HepG2 (cell line): Measurements from ENCODE around the gene PSPH. TPM values are rescaled to one million over a fixed set of nuclear protein-coding genes. Genes with fewer than 3 reads are reported as not detected.

Source experiments
- GABPB1 ChIP-seq: IDR thresholded peaks from 2 replicates; pipeline ENCODE4 v1.6.1; 2016; ENCODE audit warnings: mild to moderate bottlenecking, missing genetic modification reagents, moderate library complexity, missing compliant biosample characterization
- ISL2 ChIP-seq: sonication (generic); formaldehyde crosslinking; IDR thresholded peaks from 2 replicates; pipeline ENCODE4 v1.5.0; 2020; ENCODE audit warnings: missing genetic modification reagents
- SPEN ChIP-seq: sonication (generic); formaldehyde crosslinking; IDR thresholded peaks from 2 replicates; pipeline ENCODE4 v1.5.1; 2020; ENCODE audit warnings: low read depth, mild to moderate bottlenecking, missing genetic modification reagents
- TAF1 ChIP-seq: sonication (generic); formaldehyde crosslinking; IDR thresholded peaks from 2 replicates; pipeline ENCODE4 v1.4.0; 2020; ENCODE audit warnings: missing genetic modification reagents
- TOPORS ChIP-seq: sonication (generic); formaldehyde crosslinking; IDR thresholded peaks from 2 replicates; pipeline ENCODE4 v1.8.0; 2023; ENCODE audit warnings: mild to moderate bottlenecking, missing genetic modification reagents
- ZBTB38 ChIP-seq: sonication (generic); formaldehyde crosslinking; IDR thresholded peaks from 2 replicates; pipeline ENCODE4 v1.5.1; 2020; ENCODE audit warnings: mild to moderate bottlenecking, missing genetic modification reagents
- ZNF235 ChIP-seq: sonication (generic); formaldehyde crosslinking; IDR thresholded peaks from 2 replicates; pipeline ENCODE4 v1.8.1; 2023; ENCODE audit warnings: mild to moderate bottlenecking, missing genetic modification reagents, borderline replicate concordance
- ZNF329 ChIP-seq: sonication (generic); formaldehyde crosslinking; IDR thresholded peaks from 2 replicates; pipeline ENCODE4 v1.9.0; 2021; ENCODE audit warnings: low read depth, mild to moderate bottlenecking, missing genetic modification reagents
- ZNF607 ChIP-seq: sonication (generic); formaldehyde crosslinking; IDR thresholded peaks from 2 replicates; pipeline ENCODE4 v1.5.1; 2020; ENCODE audit warnings: missing genetic modification reagents, mild to moderate bottlenecking, borderline replicate concordance
- ZNF614 ChIP-seq: IDR thresholded peaks from 2 replicates; pipeline ENCODE4 v1.6.1; 2018; ENCODE audit warnings: missing biosample characterization, missing genetic modification reagents, inconsistent platforms, borderline replicate concordance
- ZNF713 ChIP-seq: sonication (generic); formaldehyde crosslinking; IDR thresholded peaks from 2 replicates; pipeline ENCODE4 v1.4.0; 2020; ENCODE audit warnings: mild to moderate bottlenecking, missing genetic modification reagents
- ZNF788 ChIP-seq: sonication (generic); formaldehyde crosslinking; IDR thresholded peaks from 2 replicates; pipeline ENCODE4 v1.5.0; 2020; ENCODE audit warnings: mild to moderate bottlenecking, missing genetic modification reagents, borderline replicate concordance
- ZNF879 ChIP-seq: sonication (generic); formaldehyde crosslinking; IDR thresholded peaks from 2 replicates; pipeline ENCODE4 v1.8.1; 2023; ENCODE audit warnings: missing genetic modification reagents
- polyA plus RNA-seq, 8 experiments: library from polyadenylated mRNA; depleted of rRNA in 3 of 8; stranded (reverse) in 7 of 8; unstranded in 1 of 8; fragments of >200 nt; fragmentation: Illumina TruSeq in 4 of 8; extraction: Trizol in 4 of 8; gene quantifications; 2 replicates each; pipeline versions ENCODE4 v1.2.1 to v1.2.3, GENCODE V29; 2011 to 2016; ENCODE audit warnings: low read depth in 4 of 8, missing spikeins in 1 of 8, mixed read lengths in 1 of 8; ENCODE audit not compliant: insufficient read depth in 1 of 8
- total RNA-seq, 5 experiments: library from RNA; depleted of rRNA; stranded (reverse); fragments of >200 nt; fragmentation: Illumina TruSeq; extraction: Trizol; gene quantifications; 2 replicates each; pipeline ENCODE4 v1.2.3, GENCODE V29; 2016; ENCODE audit warnings: low read depth in 1 of 5
- TF ChIP-seq, protein P1 (sequence below): sonication (generic); formaldehyde crosslinking; conservative IDR thresholded peaks from 2 replicates; pipeline ENCODE4 v1.4.0; 2020; ENCODE audit warnings: mild to moderate bottlenecking, missing genetic modification reagents, moderate library complexity
- TF ChIP-seq, protein P2 (sequence below): sonication (generic); formaldehyde crosslinking; IDR thresholded peaks from 2 replicates; pipeline ENCODE4 v1.5.1; 2020; ENCODE audit warnings: mild to moderate bottlenecking, missing genetic modification reagents
- TF ChIP-seq, protein P3 (sequence below): sonication (generic); formaldehyde crosslinking; IDR thresholded peaks from 2 replicates; pipeline ENCODE4 v1.4.0; 2020; ENCODE audit warnings: missing genetic modification reagents

Gene PSPH
- total and polyA plus RNA-seq, 2 of the 13 experiments (the other 11 are each of a cell fraction or from before 2014, with no cell fraction given), result 85.5 to 124 TPM

DNA sequence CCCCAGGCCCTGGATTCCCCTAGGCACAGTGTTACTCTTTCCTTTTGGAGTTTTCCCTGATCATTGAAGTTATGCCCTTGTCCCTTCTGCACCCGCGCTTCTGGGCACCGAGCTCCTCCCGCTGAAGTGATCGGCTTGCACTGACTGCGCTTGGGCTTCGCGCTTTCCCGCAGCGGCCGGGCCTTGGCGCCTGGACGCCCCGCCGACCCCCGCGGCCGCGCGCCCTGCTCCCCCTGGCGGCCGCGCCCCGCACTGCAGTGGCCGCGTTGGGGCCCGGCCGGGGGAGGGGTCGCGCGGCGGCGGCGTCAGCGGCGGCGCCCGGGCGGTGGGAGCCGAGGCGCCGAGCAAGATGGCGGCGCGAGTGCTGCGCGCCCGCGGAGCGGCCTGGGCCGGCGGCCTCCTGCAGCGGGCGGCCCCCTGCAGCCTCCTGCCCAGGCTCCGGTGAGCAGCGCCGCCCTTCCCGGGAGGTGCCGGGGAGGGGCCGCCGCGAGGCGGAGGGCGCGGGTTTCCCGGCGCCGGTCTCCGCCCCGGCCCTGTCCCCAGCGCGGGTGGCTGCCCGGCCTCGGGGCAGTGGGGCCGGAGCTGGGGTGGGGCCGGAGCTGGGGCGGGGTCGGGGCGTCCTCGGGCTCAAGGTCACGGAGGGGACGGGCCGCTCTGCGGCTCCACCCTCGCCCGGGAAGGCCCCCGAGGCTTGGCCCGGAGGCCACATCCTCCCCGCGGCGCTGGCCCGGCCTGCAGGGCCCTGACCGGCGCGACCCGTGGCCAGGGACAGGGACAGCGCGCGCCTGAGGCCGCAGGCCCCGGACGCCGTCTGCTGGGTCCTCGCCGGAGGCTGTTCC, 86.8 kb downstream of the PSPH start, which contains the start of gene NIPSNAP2 (continued):
- TF ChIP-seq, protein P1, sequence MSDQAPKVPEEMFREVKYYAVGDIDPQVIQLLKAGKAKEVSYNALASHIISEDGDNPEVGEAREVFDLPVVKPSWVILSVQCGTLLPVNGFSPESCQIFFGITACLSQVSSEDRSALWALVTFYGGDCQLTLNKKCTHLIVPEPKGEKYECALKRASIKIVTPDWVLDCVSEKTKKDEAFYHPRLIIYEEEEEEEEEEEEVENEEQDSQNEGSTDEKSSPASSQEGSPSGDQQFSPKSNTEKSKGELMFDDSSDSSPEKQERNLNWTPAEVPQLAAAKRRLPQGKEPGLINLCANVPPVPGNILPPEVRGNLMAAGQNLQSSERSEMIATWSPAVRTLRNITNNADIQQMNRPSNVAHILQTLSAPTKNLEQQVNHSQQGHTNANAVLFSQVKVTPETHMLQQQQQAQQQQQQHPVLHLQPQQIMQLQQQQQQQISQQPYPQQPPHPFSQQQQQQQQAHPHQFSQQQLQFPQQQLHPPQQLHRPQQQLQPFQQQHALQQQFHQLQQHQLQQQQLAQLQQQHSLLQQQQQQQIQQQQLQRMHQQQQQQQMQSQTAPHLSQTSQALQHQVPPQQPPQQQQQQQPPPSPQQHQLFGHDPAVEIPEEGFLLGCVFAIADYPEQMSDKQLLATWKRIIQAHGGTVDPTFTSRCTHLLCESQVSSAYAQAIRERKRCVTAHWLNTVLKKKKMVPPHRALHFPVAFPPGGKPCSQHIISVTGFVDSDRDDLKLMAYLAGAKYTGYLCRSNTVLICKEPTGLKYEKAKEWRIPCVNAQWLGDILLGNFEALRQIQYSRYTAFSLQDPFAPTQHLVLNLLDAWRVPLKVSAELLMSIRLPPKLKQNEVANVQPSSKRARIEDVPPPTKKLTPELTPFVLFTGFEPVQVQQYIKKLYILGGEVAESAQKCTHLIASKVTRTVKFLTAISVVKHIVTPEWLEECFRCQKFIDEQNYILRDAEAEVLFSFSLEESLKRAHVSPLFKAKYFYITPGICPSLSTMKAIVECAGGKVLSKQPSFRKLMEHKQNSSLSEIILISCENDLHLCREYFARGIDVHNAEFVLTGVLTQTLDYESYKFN (CRISPR knock-in tag), result peak; percentile 44
- 0 out of 2 replicates have a peak, but pooled peaks have one; percentile 39 for TF ChIP-seq ZNF788 (CRISPR knock-in tag)
- TF ChIP-seq ZNF329, result 0 out of 2 replicates have a peak, but pooled peaks have one; percentile 62
- TF ChIP-seq SPEN, result peak; percentile 85; the same call in 1 of the 2 replicates
- peak; percentile 88; the same call in 1 of the 2 replicates for TF ChIP-seq ZNF607 (CRISPR knock-in tag)
- peak; percentile 61; the same call in 1 of the 2 replicates for TF ChIP-seq ZBTB38
- TF ChIP-seq ZNF235 (CRISPR knock-in tag), result 0 out of 2 replicates have a peak, but pooled peaks have one; percentile 53
- TF ChIP-seq, protein P2, sequence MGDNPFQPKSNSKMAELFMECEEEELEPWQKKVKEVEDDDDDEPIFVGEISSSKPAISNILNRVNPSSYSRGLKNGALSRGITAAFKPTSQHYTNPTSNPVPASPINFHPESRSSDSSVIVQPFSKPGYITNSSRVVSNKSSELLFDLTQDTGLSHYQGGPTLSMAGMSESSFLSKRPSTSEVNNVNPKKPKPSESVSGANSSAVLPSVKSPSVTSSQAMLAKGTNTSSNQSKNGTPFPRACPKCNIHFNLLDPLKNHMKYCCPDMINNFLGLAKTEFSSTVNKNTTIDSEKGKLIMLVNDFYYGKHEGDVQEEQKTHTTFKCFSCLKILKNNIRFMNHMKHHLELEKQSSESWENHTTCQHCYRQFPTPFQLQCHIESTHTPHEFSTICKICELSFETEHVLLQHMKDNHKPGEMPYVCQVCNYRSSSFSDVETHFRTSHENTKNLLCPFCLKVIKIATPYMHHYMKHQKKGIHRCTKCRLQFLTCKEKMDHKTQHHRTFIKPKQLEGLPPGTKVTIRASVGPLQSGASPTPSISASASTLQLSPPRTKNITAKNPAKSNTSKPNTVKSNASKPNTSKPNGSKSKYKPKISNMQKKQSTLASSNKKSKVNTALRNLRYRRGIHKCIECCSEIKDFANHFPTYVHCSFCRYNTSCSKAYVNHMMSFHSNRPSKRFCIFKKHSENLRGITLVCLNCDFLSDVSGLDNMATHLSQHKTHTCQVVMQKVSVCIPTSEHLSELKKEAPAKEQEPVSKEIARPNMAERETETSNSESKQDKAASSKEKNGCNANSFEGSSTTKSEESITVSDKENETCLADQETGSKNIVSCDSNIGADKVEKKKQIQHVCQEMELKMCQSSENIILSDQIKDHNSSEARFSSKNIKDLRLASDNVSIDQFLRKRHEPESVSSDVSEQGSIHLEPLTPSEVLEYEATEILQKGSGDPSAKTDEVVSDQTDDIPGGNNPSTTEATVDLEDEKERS (CRISPR knock-in tag), result no peak
- 0 out of 2 replicates have a peak, but pooled peaks have one; percentile 24 for TF ChIP-seq ZNF614 (CRISPR knock-in tag)
- peak; percentile 78; the same call in 1 of the 2 replicates for TF ChIP-seq ZNF713 (CRISPR knock-in tag)
- 0 out of 2 replicates have a peak, but pooled peaks have one; percentile 47 for TF ChIP-seq ISL2 (CRISPR knock-in tag)
- TF ChIP-seq TOPORS (CRISPR knock-in tag), result no peak
- TF ChIP-seq, protein P3, sequence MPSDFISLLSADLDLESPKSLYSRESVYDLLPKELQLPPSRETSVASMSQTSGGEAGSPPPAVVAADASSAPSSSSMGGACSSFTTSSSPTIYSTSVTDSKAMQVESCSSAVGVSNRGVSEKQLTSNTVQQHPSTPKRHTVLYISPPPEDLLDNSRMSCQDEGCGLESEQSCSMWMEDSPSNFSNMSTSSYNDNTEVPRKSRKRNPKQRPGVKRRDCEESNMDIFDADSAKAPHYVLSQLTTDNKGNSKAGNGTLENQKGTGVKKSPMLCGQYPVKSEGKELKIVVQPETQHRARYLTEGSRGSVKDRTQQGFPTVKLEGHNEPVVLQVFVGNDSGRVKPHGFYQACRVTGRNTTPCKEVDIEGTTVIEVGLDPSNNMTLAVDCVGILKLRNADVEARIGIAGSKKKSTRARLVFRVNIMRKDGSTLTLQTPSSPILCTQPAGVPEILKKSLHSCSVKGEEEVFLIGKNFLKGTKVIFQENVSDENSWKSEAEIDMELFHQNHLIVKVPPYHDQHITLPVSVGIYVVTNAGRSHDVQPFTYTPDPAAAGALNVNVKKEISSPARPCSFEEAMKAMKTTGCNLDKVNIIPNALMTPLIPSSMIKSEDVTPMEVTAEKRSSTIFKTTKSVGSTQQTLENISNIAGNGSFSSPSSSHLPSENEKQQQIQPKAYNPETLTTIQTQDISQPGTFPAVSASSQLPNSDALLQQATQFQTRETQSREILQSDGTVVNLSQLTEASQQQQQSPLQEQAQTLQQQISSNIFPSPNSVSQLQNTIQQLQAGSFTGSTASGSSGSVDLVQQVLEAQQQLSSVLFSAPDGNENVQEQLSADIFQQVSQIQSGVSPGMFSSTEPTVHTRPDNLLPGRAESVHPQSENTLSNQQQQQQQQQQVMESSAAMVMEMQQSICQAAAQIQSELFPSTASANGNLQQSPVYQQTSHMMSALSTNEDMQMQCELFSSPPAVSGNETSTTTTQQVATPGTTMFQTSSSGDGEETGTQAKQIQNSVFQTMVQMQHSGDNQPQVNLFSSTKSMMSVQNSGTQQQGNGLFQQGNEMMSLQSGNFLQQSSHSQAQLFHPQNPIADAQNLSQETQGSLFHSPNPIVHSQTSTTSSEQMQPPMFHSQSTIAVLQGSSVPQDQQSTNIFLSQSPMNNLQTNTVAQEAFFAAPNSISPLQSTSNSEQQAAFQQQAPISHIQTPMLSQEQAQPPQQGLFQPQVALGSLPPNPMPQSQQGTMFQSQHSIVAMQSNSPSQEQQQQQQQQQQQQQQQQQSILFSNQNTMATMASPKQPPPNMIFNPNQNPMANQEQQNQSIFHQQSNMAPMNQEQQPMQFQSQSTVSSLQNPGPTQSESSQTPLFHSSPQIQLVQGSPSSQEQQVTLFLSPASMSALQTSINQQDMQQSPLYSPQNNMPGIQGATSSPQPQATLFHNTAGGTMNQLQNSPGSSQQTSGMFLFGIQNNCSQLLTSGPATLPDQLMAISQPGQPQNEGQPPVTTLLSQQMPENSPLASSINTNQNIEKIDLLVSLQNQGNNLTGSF (CRISPR knock-in tag), result peak; percentile 77; the same call in 1 of the 2 replicates
- no peak for TF ChIP-seq ZNF879 (CRISPR knock-in tag)
- peak; percentile 72 for TF ChIP-seq TAF1
- peak; percentile 61; the same call in 1 of the 2 replicates for TF ChIP-seq GABPB1
